ENCODE measurements around the gene CAPZB. TPM values are rescaled to one million over a fixed set of nuclear protein-coding genes. Genes with fewer than 3 reads are reported as not detected.
A peak's percentile ranks its signal among the peaks of the same experiment; 100 is the strongest.

Gene CAPZB
- total RNA-seq, 1 donor from 2014 or later: 326 TPM

DNA sequence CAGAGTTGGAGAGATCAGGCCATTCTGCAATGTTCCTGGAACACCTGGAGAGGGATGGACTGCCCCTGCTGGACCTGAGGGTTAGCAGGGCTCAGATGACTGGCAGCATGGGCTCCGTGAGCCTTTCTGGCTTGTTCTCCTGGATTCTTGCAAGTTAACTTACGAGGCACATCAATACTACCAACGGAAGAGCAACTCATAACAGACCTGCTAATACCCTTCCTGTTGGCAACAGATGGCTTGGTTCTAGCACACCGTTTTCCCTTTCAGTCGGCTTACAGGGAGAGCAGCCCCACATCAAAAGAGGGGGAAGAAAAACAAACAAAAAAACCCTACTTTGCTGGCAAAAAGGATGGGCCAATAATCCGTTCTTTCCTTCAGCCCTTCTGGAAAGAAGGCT lies 125.3 kb downstream of the CAPZB start:
- peaks cover 2% of the 10 kb centered on the region for H3K27me3 Mint-ChIP-seq (ENCODE audit: unreplicated experiment)
- no peak for DNase-seq
- H3K4me1 Mint-ChIP-seq (ENCODE audit: low read depth, unreplicated experiment): peaks cover 15% of the 10 kb centered on the region
- no peak overlapping the region for H3K27ac Mint-ChIP-seq (ENCODE audit: unreplicated experiment)
- no peaks in the 10 kb centered on the region for H3K36me3 Mint-ChIP-seq (ENCODE audit: unreplicated experiment)
- TF ChIP-seq, protein P1, sequence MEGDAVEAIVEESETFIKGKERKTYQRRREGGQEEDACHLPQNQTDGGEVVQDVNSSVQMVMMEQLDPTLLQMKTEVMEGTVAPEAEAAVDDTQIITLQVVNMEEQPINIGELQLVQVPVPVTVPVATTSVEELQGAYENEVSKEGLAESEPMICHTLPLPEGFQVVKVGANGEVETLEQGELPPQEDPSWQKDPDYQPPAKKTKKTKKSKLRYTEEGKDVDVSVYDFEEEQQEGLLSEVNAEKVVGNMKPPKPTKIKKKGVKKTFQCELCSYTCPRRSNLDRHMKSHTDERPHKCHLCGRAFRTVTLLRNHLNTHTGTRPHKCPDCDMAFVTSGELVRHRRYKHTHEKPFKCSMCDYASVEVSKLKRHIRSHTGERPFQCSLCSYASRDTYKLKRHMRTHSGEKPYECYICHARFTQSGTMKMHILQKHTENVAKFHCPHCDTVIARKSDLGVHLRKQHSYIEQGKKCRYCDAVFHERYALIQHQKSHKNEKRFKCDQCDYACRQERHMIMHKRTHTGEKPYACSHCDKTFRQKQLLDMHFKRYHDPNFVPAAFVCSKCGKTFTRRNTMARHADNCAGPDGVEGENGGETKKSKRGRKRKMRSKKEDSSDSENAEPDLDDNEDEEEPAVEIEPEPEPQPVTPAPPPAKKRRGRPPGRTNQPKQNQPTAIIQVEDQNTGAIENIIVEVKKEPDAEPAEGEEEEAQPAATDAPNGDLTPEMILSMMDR (IDR thresholded peaks at IDR 0.05; ENCODE audit: partially characterized antibody, unreplicated experiment): no peak
- peak overlapping the region; percentile 26 for H3K4me3 Mint-ChIP-seq (ENCODE audit: unreplicated experiment)
- H3K9me3 Mint-ChIP-seq (ENCODE audit: unreplicated experiment): peaks cover 2% of the 10 kb centered on the region

DNA sequence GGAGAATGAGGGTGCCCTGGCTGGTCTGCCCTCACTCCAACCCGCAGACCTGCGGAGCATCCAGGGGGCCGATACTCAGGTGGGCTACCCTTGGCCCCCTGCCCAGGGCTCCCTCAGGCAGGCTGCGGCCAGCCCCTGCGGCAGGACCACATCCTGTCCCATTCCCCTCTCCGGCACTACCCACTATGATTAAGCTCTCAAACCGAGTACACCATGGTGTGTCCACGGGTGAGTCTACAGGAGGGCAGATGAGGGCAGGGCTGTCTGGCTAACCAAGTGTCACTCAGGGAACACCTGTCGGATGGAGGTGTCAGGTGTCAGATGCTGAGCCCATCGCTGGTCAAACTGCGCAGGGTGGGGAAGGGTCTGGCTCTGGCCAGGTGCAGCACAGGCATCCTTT lies 126.0 kb downstream of the CAPZB start:
- Mint-ChIP-seq H3K4me1 (ENCODE audit: low read depth, unreplicated experiment) (peaks cover 15% of the 10 kb centered on the region), H3K27ac (ENCODE audit: unreplicated experiment) (no peak overlapping the region), H3K36me3 (ENCODE audit: unreplicated experiment) (no peaks in the 10 kb centered on the region), H3K27me3 (ENCODE audit: unreplicated experiment) (peaks cover 2% of the 10 kb centered on the region), H3K4me3 (ENCODE audit: unreplicated experiment) (no peak overlapping the region), H3K9me3 (ENCODE audit: unreplicated experiment) (peaks cover 2% of the 10 kb centered on the region)
- TF ChIP-seq, protein P1 (IDR thresholded peaks at IDR 0.05; ENCODE audit: partially characterized antibody, unreplicated experiment): no peak
- DNase-seq: no peak

DNA sequence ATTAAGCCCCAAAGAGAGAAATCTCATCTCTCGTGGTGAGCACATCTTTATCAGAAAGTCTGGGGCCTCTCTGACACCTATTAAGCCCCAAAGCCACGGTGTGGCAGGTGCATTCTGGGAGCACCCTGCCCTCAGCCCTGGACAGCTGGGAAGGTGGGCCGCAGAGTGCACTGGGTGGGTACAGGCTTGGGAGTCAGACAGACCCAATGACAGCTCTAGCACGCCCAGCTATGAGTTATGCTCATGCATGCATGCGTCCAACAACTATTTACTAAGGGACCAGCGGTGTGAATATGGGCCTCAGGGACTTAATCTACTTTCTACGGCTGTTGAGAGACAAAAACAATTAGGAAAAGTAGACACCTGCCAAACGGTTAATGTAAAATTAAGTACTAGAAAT lies 126.6 kb downstream of the CAPZB start:
- peaks cover 2% of the 10 kb centered on the region for H3K9me3 Mint-ChIP-seq (ENCODE audit: unreplicated experiment)

DNA sequence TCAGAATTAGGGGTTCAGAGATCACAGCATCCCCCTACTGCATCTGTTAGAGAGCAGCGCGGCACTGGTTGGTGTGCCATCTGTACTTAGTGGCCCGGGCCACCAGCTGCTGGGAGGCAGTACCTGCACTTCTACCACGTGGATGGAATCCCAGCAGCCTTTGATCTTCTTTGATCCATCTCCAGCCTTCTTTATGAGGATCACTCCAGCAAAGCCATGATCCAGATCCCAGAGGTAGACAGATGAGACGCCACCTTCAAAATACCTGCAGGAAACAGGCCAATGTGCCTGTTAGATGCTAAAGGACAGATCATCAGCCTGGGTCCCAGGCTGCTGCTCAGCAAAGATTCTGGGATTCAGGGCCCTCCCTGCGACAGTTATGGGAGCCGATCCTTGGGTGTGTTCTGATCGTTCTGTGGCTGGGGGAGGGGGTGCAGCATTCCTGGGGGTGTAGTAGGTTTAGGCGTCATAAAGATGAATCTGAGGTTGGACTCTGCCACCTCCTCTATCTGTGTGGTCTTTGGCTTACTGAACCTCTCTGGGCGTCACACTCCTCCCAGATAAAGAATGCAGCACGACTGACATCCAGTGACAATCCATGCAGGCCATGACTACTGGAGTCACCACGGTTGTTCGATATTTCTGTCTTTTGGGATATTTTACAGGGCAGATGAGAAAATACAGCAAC lies 127.9 kb downstream of the CAPZB start:
- peaks cover 15% of the 10 kb centered on the region for H3K4me1 Mint-ChIP-seq (ENCODE audit: low read depth, unreplicated experiment)
- H3K36me3 Mint-ChIP-seq (ENCODE audit: unreplicated experiment): no peaks in the 10 kb centered on the region

More for the DNA sequence above, 126.6 kb downstream of the CAPZB start:
- TF ChIP-seq, protein P1 (IDR thresholded peaks at IDR 0.05; ENCODE audit: partially characterized antibody, unreplicated experiment): no peak
- peaks cover 2% of the 10 kb centered on the region for H3K27me3 Mint-ChIP-seq (ENCODE audit: unreplicated experiment)
- no peak overlapping the region for H3K4me3 Mint-ChIP-seq (ENCODE audit: unreplicated experiment)
- no peak overlapping the region for H3K27ac Mint-ChIP-seq (ENCODE audit: unreplicated experiment)
- DNase-seq: no peak
- H3K4me1 Mint-ChIP-seq (ENCODE audit: low read depth, unreplicated experiment): peaks cover 15% of the 10 kb centered on the region
- H3K36me3 Mint-ChIP-seq (ENCODE audit: unreplicated experiment): no peaks in the 10 kb centered on the region

DNA sequence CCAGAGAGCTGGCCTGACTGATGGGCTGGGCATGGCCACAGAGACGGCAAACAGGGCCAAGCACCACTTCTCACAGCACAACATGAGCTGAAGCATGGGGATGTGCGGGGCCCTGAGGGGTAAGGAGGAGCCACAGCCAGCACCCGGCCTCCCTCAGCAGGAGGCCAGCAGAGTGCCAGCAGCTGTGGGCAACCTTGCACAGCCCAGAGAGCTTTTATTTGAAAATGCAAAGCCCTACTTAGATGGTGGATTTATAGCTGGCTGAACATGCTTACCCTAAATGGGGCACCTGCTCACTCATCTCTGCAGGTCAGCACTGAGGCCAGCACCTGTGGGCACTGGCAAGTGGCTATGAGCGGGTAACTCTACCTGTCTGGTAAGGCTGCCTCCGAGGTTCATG lies 129.1 kb downstream of the CAPZB start:
- H3K27me3 Mint-ChIP-seq (ENCODE audit: unreplicated experiment): no peaks in the 10 kb centered on the region
- H3K4me3 Mint-ChIP-seq (ENCODE audit: unreplicated experiment): no peak overlapping the region
- no peaks in the 10 kb centered on the region for H3K36me3 Mint-ChIP-seq (ENCODE audit: unreplicated experiment)
- H3K4me1 Mint-ChIP-seq (ENCODE audit: low read depth, unreplicated experiment): peaks cover 13% of the 10 kb centered on the region
- H3K9me3 Mint-ChIP-seq (ENCODE audit: unreplicated experiment): peaks cover 4% of the 10 kb centered on the region
- DNase-seq: no peak
- TF ChIP-seq, protein P1 (IDR thresholded peaks at IDR 0.05; ENCODE audit: partially characterized antibody, unreplicated experiment): no peak
- no peak overlapping the region for H3K27ac Mint-ChIP-seq (ENCODE audit: unreplicated experiment)

More for the DNA sequence above, 127.9 kb downstream of the CAPZB start:
- Mint-ChIP-seq H3K27me3 (ENCODE audit: unreplicated experiment) (no peaks in the 10 kb centered on the region), H3K4me3 (ENCODE audit: unreplicated experiment) (no peak overlapping the region), H3K27ac (ENCODE audit: unreplicated experiment) (peak overlapping the region; percentile 33), H3K9me3 (ENCODE audit: unreplicated experiment) (peaks cover 4% of the 10 kb centered on the region)
- TF ChIP-seq, protein P1 (IDR thresholded peaks at IDR 0.05; ENCODE audit: partially characterized antibody, unreplicated experiment): no peak
- no peak for DNase-seq
